Measurements from ENCODE around the gene EPB42.
"Not testable (repeated sequence)": the region's sequence is repeated elsewhere in the genome, so short reads cannot be mapped to it uniquely, and the experiment has no call there.

The EPB42 gene

DNA sequence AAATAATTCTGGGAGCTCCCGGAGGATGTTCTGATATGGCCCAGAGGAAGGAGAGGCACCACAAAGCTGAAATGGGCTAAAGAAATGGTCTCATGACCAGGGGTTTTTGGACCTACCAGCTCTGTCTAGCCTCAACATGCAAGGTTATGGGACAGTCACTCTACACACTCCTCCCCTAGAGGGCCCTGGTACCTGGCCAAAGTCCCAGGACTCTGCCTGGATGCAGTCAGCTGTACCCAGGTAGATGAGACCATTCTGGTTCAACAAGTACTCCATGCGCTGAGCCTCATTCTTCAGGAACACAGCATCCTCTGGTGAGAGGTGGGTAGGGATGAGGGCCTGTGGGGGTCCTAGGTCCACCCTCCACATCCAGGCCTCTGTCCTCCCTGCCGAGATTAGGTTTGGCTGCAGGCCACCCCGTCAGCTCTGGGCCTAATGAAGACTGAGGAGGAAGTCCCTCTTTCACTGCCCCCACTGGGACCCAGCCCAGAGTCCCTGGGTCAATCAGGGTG, 9.5 kb downstream of the EPB42 start:
- DNase-seq: no peak

- no peak for DNase-seq
Observed at GRCh38 chr15:43210807-43211206, 10.0 kb downstream of the EPB42 start.

DNA sequence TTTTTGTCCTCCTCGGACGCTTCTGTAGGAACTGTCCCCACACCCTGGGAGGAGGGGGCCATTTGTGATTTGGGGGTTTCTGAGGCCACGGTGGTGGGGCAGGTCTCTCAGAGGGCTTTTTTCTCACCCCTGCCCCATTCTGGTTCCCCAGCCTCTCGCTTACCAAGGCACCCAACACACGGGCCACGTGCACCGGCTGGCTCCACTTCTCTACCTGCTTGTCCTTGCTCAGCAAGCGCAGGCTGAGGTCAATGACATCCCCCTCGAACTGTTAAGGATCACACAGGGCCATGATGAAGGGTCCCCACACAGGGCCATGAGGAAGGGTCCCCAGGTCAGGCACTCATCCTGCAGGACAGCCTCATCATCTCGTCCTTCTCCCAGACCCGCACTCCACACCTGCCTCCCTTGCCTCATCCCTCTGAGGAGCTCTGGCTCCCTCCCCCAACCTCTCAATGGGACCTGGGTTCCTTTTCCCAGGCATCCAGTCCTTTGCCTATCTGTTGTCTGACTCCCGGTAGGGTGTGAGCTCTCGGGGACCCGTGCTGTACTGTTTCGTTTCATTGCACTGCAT, 10.6 kb downstream of the EPB42 start:
- no peak for DNase-seq

DNA sequence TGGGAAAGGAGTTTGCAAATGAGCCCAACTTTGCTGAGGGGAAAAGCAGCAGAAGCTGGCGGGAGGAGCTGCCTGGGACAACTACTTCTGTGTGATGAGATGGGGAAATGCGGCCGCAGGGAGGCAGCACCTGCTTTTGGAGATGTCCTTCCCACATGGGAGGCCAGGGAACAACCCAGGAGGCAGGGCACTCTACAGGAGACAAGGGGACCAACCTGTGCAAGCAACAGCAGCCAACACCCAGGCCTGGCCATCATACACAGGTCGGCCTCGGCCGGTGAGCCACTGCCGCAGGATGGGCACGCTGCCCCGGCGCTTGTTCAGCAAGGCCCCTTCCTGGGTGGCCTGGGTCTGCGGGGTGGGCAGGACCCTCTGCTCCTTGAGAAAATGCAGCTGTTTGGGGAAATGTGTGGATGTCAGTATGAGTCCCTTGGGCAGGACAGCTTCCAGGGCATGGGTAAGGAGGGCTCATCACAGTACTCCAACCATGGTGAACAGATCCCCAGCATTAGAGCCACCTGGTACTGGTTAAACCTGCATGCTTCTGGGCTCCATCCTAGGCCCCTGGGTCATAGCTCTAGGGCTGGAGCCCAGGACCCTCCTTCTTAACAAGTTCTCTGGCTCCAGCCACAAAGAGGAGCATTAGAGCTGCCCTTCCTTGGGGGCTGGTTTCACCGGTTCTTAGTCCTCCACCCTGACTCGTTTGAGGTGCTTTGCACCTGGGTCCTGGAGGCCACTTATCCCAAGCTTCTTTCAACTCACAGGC, 11.6 kb downstream of the EPB42 start:
- no peak for DNase-seq

DNA sequence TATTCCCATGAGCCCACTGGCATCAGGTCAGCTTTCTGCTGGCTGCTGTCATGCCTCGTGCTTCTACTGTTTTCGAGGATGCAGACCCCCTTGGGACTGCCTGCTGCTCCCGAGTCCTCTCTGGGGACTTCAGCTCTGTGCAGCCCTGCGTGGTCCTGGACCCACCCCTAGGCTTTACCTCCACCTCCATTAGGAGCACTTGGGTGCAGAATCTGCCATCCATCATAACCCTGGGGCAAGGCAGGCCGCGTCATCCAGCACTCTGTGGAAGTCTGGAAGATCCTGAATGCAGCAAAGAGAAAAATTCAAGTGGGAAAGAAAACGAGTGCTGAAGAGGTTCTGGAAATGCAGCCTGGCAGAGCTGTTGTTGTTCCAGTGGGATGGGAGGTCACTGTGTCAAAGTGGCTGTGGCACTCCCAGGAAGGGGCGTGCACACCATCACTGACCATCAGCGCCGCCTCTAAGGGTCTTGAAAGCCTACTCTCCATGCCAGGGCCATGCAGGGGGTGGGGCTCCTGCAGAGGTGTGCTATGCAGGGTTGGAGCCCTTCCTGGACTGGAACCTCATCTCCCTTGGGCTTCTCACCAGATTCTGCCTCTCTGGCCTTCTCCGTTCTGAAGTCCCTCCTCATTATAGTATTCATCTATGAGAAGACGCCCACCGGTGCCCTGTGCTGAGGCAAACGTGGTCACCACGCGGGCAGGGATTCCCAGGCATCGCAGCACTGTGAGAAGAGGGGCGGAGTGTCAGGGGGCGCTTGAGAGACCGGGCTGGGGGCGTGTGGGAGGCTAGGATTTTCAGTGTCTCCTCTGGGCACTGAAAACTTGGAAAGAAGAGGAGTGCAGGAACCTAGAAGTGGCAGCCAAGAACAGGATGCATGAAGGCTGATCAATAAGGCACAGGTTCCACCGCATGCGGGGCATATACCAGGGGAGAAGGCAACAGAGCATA, 12.5 kb downstream of the EPB42 start:
- DNase-seq: no peak

DNA sequence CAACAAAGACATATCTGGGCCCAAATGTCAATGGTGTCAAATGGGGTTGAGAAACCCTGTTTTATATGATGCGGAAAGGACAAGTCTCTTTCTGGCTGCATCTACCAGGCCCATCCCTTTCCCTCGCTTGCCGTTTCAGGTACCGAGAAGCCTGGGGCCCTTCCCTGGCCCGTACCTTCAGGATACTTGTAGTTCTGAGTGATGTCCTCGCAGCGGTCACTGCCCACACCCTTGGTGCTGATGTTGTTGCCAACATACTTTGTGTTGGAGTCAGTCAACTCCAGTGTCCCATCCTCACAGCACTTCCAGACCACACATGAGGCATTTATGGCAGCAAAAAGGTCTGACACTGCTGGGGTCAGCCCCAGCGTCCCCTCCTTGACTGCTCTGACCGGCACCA, 13.8 kb downstream of the EPB42 start:
- DNase-seq: no peak

GRCh38 chr15:43206054-43206453, 14.8 kb downstream of the EPB42 start:
- DNase-seq: no peak

DNA sequence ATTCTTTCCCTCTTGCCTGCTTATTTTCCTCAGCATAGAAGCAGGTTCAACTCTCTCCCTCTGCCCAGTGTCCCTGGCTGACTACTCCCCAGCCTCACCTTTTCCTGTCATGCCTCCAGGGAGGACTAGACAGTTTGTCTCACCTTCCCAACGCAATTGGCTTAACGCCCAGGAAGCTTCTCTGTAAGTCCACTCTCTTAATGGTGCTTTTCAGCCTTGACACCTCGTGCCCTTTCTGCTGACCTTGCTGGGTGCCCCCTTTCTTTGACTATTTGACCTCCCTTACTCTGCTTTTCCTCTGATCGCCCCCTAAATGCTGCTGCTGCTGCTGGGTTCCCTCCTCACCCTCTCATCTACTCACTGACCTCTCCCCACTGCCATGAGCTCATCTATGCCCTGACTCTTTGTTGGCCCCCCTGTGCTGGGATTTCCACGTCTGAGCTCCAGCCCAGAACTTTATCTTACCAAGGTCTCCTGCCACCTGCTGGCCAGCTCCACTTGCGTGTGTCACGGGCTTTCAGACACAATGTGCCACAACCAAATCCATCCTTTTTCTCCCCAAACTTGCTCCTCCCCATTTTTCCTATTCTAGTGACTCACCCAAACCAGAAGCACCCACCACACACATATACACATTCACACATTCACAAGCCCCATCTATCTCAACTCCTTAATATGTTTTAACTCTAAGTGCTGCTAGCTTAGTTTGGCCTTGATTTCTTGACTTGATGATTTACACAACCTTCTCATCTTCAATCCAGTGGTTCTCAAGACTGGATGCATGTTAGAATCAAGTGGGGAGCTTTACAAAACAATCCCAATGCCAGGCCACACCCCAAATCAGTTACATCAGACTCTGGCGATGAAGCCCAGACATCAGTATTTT, 16.6 kb downstream of the EPB42 start:
- DNase-seq: peak; percentile 48

GRCh38 chr15:43199945-43200488, 20.8 kb downstream of the EPB42 start:
- no peak for DNase-seq

GRCh38 chr15:43198992-43199391, 21.8 kb downstream of the EPB42 start:
- no peak for DNase-seq

GRCh38 chr15:43198556-43198955, 22.3 kb downstream of the EPB42 start:
- not testable (repeated sequence) for DNase-seq

GRCh38 chr15:43197773-43198172, 23.0 kb downstream of the EPB42 start:
- not testable (repeated sequence) for DNase-seq

- no peak for DNase-seq
Observed at GRCh38 chr15:43196760-43197548, 23.9 kb downstream of the EPB42 start.

- DNase-seq: no peak
Observed at GRCh38 chr15:43194795-43195194, 26.0 kb downstream of the EPB42 start.

DNA sequence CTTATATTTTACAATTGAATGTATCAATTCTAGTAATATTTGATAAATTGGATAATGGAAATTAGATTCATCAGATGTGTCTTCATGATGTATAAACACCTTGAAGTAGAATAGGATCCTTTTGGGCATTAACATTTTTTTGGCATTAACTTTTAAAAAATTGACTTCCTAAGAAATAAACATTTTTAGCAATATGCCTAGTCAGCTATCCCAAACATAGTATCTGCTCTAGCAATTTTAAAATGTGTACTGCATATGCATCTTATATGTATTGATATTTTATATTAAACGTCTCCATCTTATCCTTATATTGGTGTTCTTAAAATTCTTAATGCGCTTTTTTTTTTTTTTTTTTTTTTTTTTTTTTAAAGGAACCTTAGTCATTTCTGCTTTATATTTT, 27.1 kb downstream of the EPB42 start:
- DNase-seq: no peak

- DNase-seq: no peak
Observed at GRCh38 chr15:43190178-43190577, 30.6 kb downstream of the EPB42 start.

DNA sequence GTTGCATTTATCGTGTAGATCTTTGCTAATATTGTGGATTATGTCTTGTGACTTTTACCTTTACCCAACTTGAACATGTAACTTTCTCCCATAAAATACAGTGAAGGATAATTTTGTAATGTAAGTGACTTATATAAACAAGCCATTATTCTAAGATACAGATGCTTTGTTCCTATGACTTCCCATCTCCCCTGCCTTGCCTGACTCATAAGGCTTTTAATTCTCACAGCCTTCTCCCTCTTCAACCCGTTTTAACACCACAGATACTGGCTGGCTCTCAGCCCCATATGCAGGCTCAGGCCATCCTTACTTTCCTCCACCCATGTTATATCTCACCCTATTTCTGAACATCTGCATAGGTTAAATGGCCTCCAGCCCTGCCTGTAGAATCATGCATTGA, 31.5 kb downstream of the EPB42 start:
- no peak for DNase-seq

- peak; percentile 68 for DNase-seq
Observed at GRCh38 chr15:43187544-43188155, 33.2 kb downstream of the EPB42 start.

GRCh38 chr15:43186003-43186353, 34.8 kb downstream of the EPB42 start:
- no peak for DNase-seq

DNA sequence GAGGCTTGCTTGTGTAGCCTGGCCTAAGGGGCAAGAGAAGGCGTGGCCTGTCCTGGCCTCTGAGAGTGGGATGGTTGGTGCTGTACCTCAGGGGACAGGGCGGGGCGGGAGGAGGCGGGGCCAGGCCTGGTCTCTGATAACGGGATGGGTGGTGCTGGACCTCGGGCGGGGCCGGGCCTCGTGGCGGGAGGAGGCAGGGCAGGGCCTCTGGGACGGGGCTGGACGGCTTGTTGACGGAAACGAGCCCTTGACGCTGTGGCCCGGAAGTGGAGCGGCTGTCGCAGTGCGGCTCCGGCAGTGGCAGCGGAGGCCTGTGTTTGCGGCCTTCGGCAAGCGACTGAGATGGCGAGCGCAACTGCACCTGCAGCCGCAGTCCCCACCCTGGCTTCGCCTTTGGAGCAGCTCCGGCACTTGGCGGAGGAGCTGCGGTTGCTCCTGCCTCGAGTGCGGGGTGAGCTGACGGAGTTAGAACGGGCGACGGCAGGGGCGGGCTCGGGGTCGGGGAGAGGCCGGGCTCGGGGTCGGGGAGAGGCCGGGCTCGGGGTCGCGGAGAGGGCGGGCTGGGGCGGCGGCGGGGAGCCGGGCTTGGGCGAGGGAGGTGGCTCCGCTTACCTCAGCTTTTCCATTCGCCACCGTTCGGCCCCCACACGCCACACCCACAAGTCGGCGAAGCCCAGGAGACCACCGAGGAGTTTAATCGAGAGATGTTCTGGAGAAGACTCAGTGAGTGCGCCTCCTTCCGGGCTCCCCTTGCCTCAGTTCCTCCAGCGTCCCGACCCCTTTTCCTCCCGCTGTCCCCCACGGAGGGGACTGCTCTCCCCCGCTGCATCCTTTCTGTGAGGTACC, 35.4 kb downstream of the EPB42 start, which contains the start of gene CCNDBP1:
TSS of gene CCNDBP1 (plus strand) at position 247 of the 846 bp plus-strand sequence. CDS start at position 343, 96 bp downstream.
- DNase-seq: peak; percentile 93

Measured in CD4-positive, alpha-beta T cell treated with Interleukin-10 for 1 hour (primary cell).